ENCODE measurements around the gene XYLB.

Gene XYLB

GRCh38 chr3:38379201-38379770 is 32.7 kb downstream of the XYLB start:
- DNase-seq: no peak
- H3K4me1 ChIP-seq (ENCODE audit: low read length): no peaks in the 10 kb centered on the region
- no peaks in the 10 kb centered on the region for H3K9me3 ChIP-seq (replicated peaks; ENCODE audit: insufficient read depth, low read length)
- no peak overlapping the region for H2AFZ ChIP-seq (ENCODE audit: low read length)
- no peak overlapping the region for H3K27ac ChIP-seq (ENCODE audit: low read length)
- H3K36me3 ChIP-seq (replicated peaks; ENCODE audit: insufficient read depth, low read length): 0 out of 2 replicates have a peak, but pooled peaks cover 3% of the 10 kb centered on the region
- no peak for TF ChIP-seq EZH2phosphoT487 (IDR thresholded peaks at IDR 0.05; ENCODE audit: low read length)
- TF ChIP-seq CTCF (IDR thresholded peaks at IDR 0.05; ENCODE audit: low read length): no peak
- no peak for TF ChIP-seq EZH2 (optimal IDR thresholded peaks at IDR 0.05; ENCODE audit: low read depth, low read length)
- no peak overlapping the region for H3K9ac ChIP-seq (ENCODE audit: low read length)
- H3K79me2 ChIP-seq (ENCODE audit: low read length): no peaks in the 10 kb centered on the region
- no peaks in the 10 kb centered on the region for H3K9me2 ChIP-seq (replicated peaks; ENCODE audit: insufficient read depth, low read length)
- H3K4me2 ChIP-seq (ENCODE audit: low read depth, low read length): no peak overlapping the region
- H3K27me3 ChIP-seq (replicated peaks; ENCODE audit: insufficient read depth, low read length): no peaks in the 10 kb centered on the region
- no peaks in the 10 kb centered on the region for H3F3A ChIP-seq (ENCODE audit: insufficient read depth, low read length)
- no peak overlapping the region for H3K4me3 ChIP-seq (ENCODE audit: low read length)
- H4K20me1 ChIP-seq (ENCODE audit: insufficient read depth, low read length): no peaks in the 10 kb centered on the region

- H3K4me2 ChIP-seq (ENCODE audit: low read depth, low read length): no peak overlapping the region
Observed at GRCh38 chr3:38382506-38383080, 36.0 kb downstream of the XYLB start.

GRCh38 chr3:38383156-38383875 is 36.7 kb downstream of the XYLB start:
- Histone ChIP-seq H3K79me2 (ENCODE audit: low read length) (no peaks in the 10 kb centered on the region), H3K9me2 (replicated peaks; ENCODE audit: insufficient read depth, low read length) (no peaks in the 10 kb centered on the region), H3K4me2 (ENCODE audit: low read depth, low read length) (no peak overlapping the region), H3K9me3 (replicated peaks; ENCODE audit: insufficient read depth, low read length) (no peaks in the 10 kb centered on the region), H2AFZ (ENCODE audit: low read length) (no peak overlapping the region), H3K27ac (ENCODE audit: low read length) (no peak overlapping the region), H3F3A (ENCODE audit: insufficient read depth, low read length) (no peaks in the 10 kb centered on the region), H3K27me3 (replicated peaks; ENCODE audit: insufficient read depth, low read length) (no peaks in the 10 kb centered on the region), H3K36me3 (replicated peaks; ENCODE audit: insufficient read depth, low read length) (no peaks in the 10 kb centered on the region), H3K4me1 (ENCODE audit: low read length) (no peaks in the 10 kb centered on the region), H3K9ac (ENCODE audit: low read length) (no peak overlapping the region), H4K20me1 (ENCODE audit: insufficient read depth, low read length) (no peaks in the 10 kb centered on the region), H3K4me3 (ENCODE audit: low read length) (no peak overlapping the region)
- TF ChIP-seq EZH2 (optimal IDR thresholded peaks at IDR 0.05; ENCODE audit: low read depth, low read length) (no peak), CTCF (IDR thresholded peaks at IDR 0.05; ENCODE audit: low read length) (no peak), EZH2phosphoT487 (IDR thresholded peaks at IDR 0.05; ENCODE audit: low read length) (no peak)
- no peak for DNase-seq

More at GRCh38 chr3:38382506-38383080, 36.0 kb downstream of the XYLB start:
- DNase-seq: no peak
- H3K9me3 ChIP-seq (replicated peaks; ENCODE audit: insufficient read depth, low read length): no peaks in the 10 kb centered on the region
- H3K9ac ChIP-seq (ENCODE audit: low read length): no peak overlapping the region
- H3K4me1 ChIP-seq (ENCODE audit: low read length): no peaks in the 10 kb centered on the region
- 0 out of 2 replicates have a peak, but pooled peaks cover 3% of the 10 kb centered on the region for H3K36me3 ChIP-seq (replicated peaks; ENCODE audit: insufficient read depth, low read length)
- no peak overlapping the region for H3K4me3 ChIP-seq (ENCODE audit: low read length)
- TF ChIP-seq CTCF (IDR thresholded peaks at IDR 0.05; ENCODE audit: low read length): no peak
- TF ChIP-seq EZH2phosphoT487 (IDR thresholded peaks at IDR 0.05; ENCODE audit: low read length): no peak
- TF ChIP-seq EZH2 (optimal IDR thresholded peaks at IDR 0.05; ENCODE audit: low read depth, low read length): no peak
- H4K20me1 ChIP-seq (ENCODE audit: insufficient read depth, low read length): no peaks in the 10 kb centered on the region
- H3K27ac ChIP-seq (ENCODE audit: low read length): no peak overlapping the region
- H3K9me2 ChIP-seq (replicated peaks; ENCODE audit: insufficient read depth, low read length): no peaks in the 10 kb centered on the region
- H2AFZ ChIP-seq (ENCODE audit: low read length): no peak overlapping the region
- H3K79me2 ChIP-seq (ENCODE audit: low read length): no peaks in the 10 kb centered on the region
- no peaks in the 10 kb centered on the region for H3F3A ChIP-seq (ENCODE audit: insufficient read depth, low read length)
- H3K27me3 ChIP-seq (replicated peaks; ENCODE audit: insufficient read depth, low read length): no peaks in the 10 kb centered on the region
